Activated CD8-positive, alpha-beta memory T cell treated with anti-CD3 and anti-CD28 coated beads, Interleukin-2, amount 10 ng/mL, durations not matched to agents 7 days and 5 days (primary cell): Measurements from ENCODE around the gene DNAH1. TPM values are rescaled to one million over a fixed set of nuclear protein-coding genes. Genes with fewer than 3 reads are reported as not detected.

Experiments used
- ATAC-seq: fragments of 150-1000 bp; cut with Tn5 transposase; one replicate; pipeline ENCODE4 v1.10.0; 2021; ENCODE audit warnings: moderate library complexity
- CTCF ChIA-PET: fragments of 350-600 bp; sonication (Branson Sonifier 250); formaldehyde crosslinking; loops from one replicate; lab custom pipeline; 2021; ENCODE audit warnings: antibody characterized with exemption; lab: Charles Lee
- DNase-seq: peaks from one replicate; pipeline ENCODE4 v3.0.0-alpha.2; 2020
- H3K27ac Mint-ChIP-seq: one replicate; pipeline ENCODE4 v1.8.0; 2021; ENCODE audit warnings: mild to moderate bottlenecking, mixed read lengths
- H3K27me3 Mint-ChIP-seq: one replicate; pipeline ENCODE4 v1.8.0; 2021; ENCODE audit warnings: mixed read lengths
- H3K36me3 Mint-ChIP-seq: one replicate; pipeline ENCODE4 v1.8.0; 2021; ENCODE audit warnings: mild to moderate bottlenecking, mixed read lengths
- H3K4me1 Mint-ChIP-seq: one replicate; pipeline ENCODE4 v1.8.0; 2021; ENCODE audit warnings: mixed read lengths
- H3K4me3 Mint-ChIP-seq: one replicate; pipeline ENCODE4 v1.8.0; 2021; ENCODE audit warnings: mild to moderate bottlenecking, moderate library complexity, mixed read lengths
- H3K9me3 Mint-ChIP-seq: one replicate; pipeline ENCODE4 v1.8.0; 2022; ENCODE audit warnings: low read depth, mixed read lengths
- total RNA-seq, 2 experiments: library from RNA; stranded (reverse); gene quantifications; one replicate each; pipeline ENCODE4 v1.2.3, GENCODE V29; 2021

The DNAH1 gene
- total RNA-seq, 2 experiments from 2014 or later = 13.9 to 26.5 TPM

DNA sequence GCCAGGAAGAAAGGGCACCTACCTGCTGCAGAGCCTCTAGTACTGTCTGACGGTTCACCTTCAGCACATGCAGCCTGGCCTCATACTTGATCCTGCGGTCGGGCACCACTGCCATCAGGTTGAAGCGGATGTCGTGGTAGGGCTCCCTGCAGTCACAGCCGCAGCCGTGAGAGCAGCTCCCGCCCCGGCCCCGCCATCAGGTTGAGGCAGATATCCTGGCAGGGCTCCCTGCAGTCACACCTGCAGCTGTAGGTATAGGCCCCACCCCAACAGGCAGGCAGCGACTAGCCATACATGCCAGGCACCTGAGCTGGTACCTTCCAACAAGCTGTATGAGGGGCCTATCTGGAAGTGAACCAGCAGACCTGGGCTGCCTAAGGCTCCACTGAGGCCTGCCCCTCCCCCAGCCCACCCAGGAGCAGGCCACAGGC, 90.1 kb downstream of the DNAH1 start:
- H3K4me3 Mint-ChIP-seq = no peak overlapping the region
- H3K27me3 Mint-ChIP-seq = no peaks in the 10 kb centered on the region
- CTCF ChIA-PET = interaction anchor here (2.1 kb wide), 1 partner anchor 17 kb away, joined by 5 read pairs; no protein-coding TSS in a partner anchor
- H3K27ac Mint-ChIP-seq = no peak overlapping the region
- peaks cover 20% of the 10 kb centered on the region for H3K4me1 Mint-ChIP-seq
- DNase-seq (no peak), ATAC-seq (no peak)
- H3K9me3 Mint-ChIP-seq = no peaks in the 10 kb centered on the region
- peaks cover 37% of the 10 kb centered on the region for H3K36me3 Mint-ChIP-seq

DNA sequence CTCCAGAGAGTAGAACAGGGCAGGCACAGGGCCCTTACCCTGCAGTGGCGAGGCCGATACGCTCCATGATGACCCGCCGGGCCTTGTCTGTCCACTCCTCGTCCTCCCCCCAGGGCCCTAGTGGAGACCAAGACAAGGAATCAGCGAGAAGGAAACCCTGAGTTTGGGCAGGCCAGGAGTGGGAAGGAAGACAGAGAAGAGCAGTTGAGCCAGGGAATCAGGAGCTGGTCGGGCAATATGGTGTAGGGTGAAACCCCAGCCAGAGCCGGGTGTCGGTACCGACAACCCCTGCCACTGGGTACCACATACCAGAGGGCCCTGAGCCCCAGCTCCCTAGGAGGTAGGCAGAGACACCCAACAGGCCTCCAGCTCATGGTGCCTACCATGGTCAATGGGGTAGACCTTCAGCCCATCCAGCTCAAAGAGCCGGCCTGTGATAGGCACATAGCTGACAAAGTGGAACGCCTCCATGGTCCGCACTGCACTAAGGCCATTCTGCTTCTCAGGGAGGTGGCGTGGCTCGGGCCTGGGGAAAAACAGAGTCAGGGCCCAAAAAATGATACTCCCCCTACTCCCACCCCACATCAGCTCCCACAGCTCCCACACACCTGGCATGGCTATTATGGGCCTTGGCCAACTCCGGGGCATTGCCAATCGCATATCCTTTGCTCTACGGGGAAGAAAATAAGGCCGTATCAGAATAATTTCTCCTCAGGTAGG, 90.8 kb downstream of the DNAH1 start:
- H3K4me1 Mint-ChIP-seq = peaks cover 27% of the 10 kb centered on the region
- H3K9me3 Mint-ChIP-seq = no peaks in the 10 kb centered on the region
- peaks cover 37% of the 10 kb centered on the region for H3K36me3 Mint-ChIP-seq
- no peak overlapping the region for H3K27ac Mint-ChIP-seq
- H3K4me3 Mint-ChIP-seq = no peak overlapping the region
- ATAC-seq = no peak
- no peaks in the 10 kb centered on the region for H3K27me3 Mint-ChIP-seq
- CTCF ChIA-PET = no interaction called here
- no peak for DNase-seq

DNA sequence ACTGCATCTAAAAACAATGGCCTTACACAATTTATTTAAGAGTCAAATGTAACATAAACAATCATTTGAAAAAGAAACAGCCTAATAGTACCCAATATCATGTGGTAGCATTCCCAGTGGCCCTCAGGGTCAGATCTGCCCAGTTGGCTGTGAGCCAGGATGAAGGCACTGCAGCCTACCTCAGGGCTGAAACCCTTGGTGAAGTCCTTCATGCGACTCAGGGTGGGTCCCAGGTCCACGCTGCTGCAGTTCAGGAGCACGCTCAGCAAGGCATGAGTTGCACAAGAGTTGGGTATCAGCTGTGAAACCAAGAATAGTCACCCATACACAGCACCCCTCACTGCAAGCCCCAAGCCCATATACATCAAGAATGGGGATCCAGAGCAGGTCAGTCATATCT, 91.7 kb downstream of the DNAH1 start:
- Mint-ChIP-seq H3K4me3 (peak overlapping the region; percentile 26), H3K36me3 (peaks cover 33% of the 10 kb centered on the region), H3K27ac (no peak overlapping the region), H3K27me3 (no peaks in the 10 kb centered on the region), H3K9me3 (no peaks in the 10 kb centered on the region), H3K4me1 (peaks cover 36% of the 10 kb centered on the region)
- ATAC-seq (no peak), DNase-seq (no peak)
- CTCF ChIA-PET = no interaction called here

DNA sequence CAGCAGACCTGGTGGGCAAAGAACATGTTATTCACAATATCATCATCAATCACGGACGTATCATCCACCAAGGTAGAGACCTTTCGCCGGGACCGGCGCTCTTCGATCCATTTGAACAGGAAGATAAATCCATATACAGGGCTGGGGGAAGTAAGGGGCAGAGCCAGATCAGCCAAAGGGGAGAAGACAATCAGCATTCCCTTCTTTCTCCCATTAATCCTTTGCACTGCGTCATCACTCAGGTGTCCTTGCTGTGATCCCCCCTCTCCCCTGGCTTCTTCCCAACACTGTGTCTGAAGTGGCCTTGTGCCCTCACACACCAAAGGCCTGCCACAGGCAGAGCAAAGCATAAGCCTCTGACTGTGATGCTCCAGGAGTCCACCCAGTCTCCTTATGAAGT, 92.3 kb downstream of the DNAH1 start:
- ATAC-seq (no peak), DNase-seq (no peak)
- H3K36me3 Mint-ChIP-seq = peaks cover 30% of the 10 kb centered on the region
- H3K9me3 Mint-ChIP-seq = no peaks in the 10 kb centered on the region
- peak overlapping the region; percentile 94 for H3K4me3 Mint-ChIP-seq
- H3K27me3 Mint-ChIP-seq = no peaks in the 10 kb centered on the region
- peak overlapping the region; percentile 90 for H3K27ac Mint-ChIP-seq
- CTCF ChIA-PET = no interaction called here
- peaks cover 39% of the 10 kb centered on the region for H3K4me1 Mint-ChIP-seq

DNA sequence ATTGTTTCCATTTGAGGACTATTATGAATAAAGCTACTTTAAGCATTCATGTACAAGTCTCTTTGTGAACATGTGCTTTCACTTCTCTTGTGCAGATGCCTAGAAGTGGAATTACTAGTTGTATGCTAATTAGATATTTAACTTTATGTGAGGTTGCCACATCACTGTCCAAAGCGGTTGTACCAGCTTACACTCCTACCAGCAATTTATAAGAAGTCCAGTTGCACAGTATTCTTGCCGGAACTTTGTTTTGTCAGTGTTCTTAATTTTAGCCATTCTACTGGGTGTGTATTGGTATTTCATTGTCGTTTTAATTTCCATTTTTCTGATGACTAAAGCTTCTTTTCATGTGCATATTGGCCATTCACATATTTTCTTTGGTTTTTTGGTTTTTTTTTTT, 99.7 kb downstream of the DNAH1 start:
- ATAC-seq (no peak), DNase-seq (no peak)
- no peak overlapping the region for H3K27ac Mint-ChIP-seq
- H3K27me3 Mint-ChIP-seq = no peaks in the 10 kb centered on the region
- no peak overlapping the region for H3K4me3 Mint-ChIP-seq
- CTCF ChIA-PET = interaction anchor here (0.6 to 1.4 kb wide), 6 partner anchors 9 to 574 kb away, joined by 3 to 4 read pairs (median 3); no protein-coding TSS in a partner anchor
- peaks cover 12% of the 10 kb centered on the region for H3K36me3 Mint-ChIP-seq
- peaks cover 22% of the 10 kb centered on the region for H3K4me1 Mint-ChIP-seq
- H3K9me3 Mint-ChIP-seq = no peaks in the 10 kb centered on the region

DNA sequence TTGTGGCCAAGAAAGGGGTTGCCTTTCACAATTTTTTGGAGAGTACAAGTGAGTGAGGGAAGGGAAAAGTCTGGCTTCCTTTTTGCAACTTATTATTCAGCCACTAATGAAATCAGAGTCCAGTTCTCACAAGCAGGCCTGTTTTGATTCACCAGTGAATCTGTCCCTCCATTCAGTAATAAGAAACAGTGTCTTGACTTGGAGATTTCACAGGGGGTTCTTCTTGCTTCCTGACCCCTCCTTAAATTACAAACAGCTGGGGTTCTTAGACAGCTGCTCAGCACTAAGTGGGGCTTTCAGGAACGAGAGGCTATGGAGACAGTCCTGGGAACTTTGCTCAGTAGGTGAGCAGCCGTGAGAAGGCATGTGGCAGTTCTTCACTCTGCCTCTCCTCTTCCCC, 104.3 kb downstream of the DNAH1 start:
- CTCF ChIA-PET = interaction anchor here (0.8 to 1.4 kb wide), 4 partner anchors 8 to 151 kb away, joined by 3 to 9 read pairs (median 4); no protein-coding TSS in a partner anchor

DNA sequence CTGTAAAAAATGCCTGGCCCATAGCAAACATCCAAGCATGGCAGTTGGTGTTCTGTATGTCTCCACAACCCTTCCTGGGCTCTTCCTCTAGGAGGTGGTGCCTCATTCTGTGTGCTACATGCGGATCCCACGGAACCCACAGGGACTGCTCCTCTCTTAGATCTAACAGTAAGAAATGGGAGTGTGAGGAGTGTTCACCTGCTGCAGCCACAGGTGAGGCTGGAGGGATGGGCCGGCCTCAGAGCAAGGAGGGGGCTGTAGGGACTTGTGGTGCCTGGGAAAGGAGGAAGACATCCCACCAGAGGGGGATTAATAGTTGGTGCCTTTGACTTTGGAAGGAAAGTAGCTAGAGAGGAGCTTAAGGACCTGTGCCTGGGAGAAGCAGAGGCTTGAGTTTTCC, 106.5 kb downstream of the DNAH1 start:
- no peak overlapping the region for H3K27ac Mint-ChIP-seq
- DNase-seq = no peak
- ATAC-seq = no peak
- CTCF ChIA-PET = interaction anchor here (1.3 kb wide), 1 partner anchor 24 kb away, joined by 3 read pairs; no protein-coding TSS in a partner anchor
- H3K4me1 Mint-ChIP-seq = peaks cover under 1% of the 10 kb centered on the region
- H3K27me3 Mint-ChIP-seq = no peaks in the 10 kb centered on the region
- H3K4me3 Mint-ChIP-seq = no peak overlapping the region
- H3K36me3 Mint-ChIP-seq = peaks cover 2% of the 10 kb centered on the region
- H3K9me3 Mint-ChIP-seq = no peaks in the 10 kb centered on the region

More for the DNA sequence above, 104.3 kb downstream of the DNAH1 start:
- Mint-ChIP-seq H3K27ac (no peak overlapping the region), H3K27me3 (no peaks in the 10 kb centered on the region), H3K9me3 (no peaks in the 10 kb centered on the region), H3K4me3 (no peak overlapping the region), H3K4me1 (peaks cover 1% of the 10 kb centered on the region), H3K36me3 (peaks cover 8% of the 10 kb centered on the region)
- ATAC-seq (no peak), DNase-seq (no peak)

DNA sequence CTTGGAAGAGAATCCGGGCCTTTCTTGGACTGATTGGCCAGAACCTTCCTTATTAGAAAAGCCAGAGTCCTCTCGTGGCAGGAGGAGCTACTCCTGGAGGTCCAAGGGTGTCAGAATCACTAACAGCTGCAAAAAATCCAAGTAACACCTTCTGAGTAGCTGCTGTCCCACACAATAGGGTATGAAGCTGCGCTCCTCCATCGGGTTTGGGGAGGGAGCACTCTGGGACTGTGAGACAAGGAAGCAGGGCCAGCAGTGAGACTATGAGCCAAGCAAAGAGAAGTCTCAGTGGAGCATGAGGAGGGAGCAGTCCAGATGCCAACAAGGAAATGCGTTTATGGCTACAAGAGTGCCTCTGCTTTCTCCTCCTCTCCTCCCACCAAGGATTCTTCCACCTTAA, 107.1 kb downstream of the DNAH1 start:
- Mint-ChIP-seq H3K9me3 (no peaks in the 10 kb centered on the region), H3K4me1 (no peaks in the 10 kb centered on the region), H3K27ac (no peak overlapping the region), H3K4me3 (no peak overlapping the region), H3K27me3 (no peaks in the 10 kb centered on the region), H3K36me3 (peaks cover 2% of the 10 kb centered on the region)
- ATAC-seq (no peak), DNase-seq (no peak)
- CTCF ChIA-PET = interaction anchor here (1.3 kb wide), 1 partner anchor 23 kb away, joined by 3 read pairs; no protein-coding TSS in a partner anchor

DNA sequence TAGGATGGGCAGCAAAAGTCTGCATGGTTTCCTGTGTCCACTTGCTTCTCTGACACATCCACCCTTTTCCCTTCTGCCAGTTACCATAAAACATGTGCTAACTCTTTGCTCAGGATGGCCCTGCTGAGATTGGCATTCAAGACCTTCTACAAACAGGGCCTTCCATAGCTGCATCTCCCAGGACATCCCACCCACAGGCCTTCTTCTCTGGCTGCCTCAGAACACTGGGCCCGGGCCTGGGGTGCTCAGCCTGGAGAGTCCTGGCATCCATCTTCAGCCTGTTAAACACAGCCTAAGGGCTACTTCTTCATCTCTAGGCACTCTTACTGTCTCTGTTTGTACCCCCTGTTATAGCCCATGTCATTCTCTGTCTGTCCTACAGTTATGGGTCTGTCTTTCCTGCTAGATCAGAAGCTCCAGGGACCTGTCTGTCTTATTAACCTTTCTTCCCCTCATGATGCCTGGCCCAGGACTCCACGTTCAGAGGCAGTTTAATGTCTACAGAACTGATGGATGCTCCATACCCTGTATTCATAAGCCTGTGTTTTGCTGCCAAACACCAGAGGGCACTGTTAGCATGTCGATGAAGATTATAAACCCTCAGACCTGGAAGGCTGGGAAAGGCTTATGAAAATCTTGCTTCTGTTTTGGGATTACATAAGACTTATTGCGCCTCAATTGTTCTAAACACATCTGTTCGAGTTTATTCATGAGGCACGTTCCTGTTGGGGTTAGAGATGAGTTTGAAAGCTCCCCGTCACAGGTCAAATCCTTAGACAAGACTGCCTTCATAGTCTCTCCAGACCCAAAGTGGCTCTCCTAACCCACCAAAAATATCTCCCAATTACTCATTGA, 112.3 kb downstream of the DNAH1 start:
- no peaks in the 10 kb centered on the region for H3K9me3 Mint-ChIP-seq
- ATAC-seq = peak; percentile 71
- H3K27me3 Mint-ChIP-seq = peaks cover 2% of the 10 kb centered on the region
- CTCF ChIA-PET = interaction anchor here (0.6 to 5.6 kb wide), 10 partner anchors 9 to 330 kb away, joined by 3 to 105 read pairs (median 8); partner anchors contain the start of genes NISCH, SEMA3G and TNNC1
- peaks cover 11% of the 10 kb centered on the region for H3K4me1 Mint-ChIP-seq
- no peaks in the 10 kb centered on the region for H3K36me3 Mint-ChIP-seq
- no peak overlapping the region for H3K27ac Mint-ChIP-seq
- DNase-seq = peak; percentile 55
- H3K4me3 Mint-ChIP-seq = no peak overlapping the region

DNA sequence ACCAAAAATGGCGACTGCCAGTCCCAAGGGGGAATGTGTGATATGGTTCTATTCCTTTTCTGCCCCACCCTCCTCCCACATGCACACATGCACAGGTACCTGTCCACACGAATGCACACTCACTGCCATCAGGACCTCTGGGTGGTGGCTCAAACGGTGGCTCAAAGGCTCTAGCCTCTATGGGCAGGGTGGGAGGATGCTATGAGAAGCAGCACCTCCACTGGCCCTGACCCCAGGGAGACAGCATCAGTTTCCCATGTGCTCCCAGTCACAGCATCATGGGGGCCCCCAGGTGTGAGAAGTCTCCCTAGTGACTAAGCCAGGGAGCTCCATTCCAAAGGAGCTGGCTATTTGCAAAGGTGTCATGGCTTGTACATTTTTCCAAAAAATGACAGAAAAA, 112.9 kb downstream of the DNAH1 start:
- ATAC-seq (no peak), DNase-seq (no peak)
- Mint-ChIP-seq H3K27me3 (peaks cover 2% of the 10 kb centered on the region), H3K27ac (no peak overlapping the region), H3K36me3 (no peaks in the 10 kb centered on the region), H3K4me3 (no peak overlapping the region), H3K4me1 (peaks cover 11% of the 10 kb centered on the region), H3K9me3 (no peaks in the 10 kb centered on the region)
- CTCF ChIA-PET = interaction anchor here (1.2 to 5.6 kb wide), 8 partner anchors 10 to 143 kb away, joined by 3 to 105 read pairs (median 12); partner anchors contain the start of genes NISCH, SEMA3G and TNNC1

DNA sequence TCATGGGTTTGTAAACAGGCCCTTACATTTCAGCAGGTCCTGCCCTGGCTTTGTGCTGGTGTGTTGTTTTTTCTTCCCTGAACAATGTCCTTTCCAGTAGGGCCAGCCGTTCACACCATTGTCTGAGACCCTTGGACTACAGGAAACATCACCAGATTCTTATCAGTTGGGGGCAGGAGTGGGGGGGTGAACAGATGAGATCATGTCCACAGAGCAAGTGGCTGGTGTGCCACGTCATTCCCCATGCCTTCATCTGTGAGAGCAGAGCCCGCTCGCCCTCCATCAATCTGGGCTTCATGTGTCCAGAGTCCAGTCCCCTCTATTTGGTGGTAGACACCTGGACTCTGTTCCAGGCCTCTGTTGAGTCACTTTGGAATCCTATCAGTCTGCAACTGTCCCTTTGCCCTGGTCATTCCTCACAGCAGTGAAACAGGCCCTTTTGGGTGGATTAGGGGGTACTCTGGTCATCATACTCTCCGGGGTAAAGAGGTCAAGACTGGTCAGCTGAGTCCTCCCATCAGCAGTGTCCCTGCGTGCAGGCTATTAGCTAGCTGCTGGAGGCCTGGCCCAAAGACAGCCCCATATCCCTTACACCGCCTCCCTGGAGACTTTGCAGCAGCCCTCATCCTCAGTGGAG, 113.8 kb downstream of the DNAH1 start:
- H3K9me3 Mint-ChIP-seq = no peaks in the 10 kb centered on the region
- no peaks in the 10 kb centered on the region for H3K36me3 Mint-ChIP-seq
- no peak overlapping the region for H3K4me3 Mint-ChIP-seq
- no peak overlapping the region for H3K27ac Mint-ChIP-seq
- no peak for ATAC-seq
- no peak for DNase-seq
- H3K4me1 Mint-ChIP-seq = peaks cover 11% of the 10 kb centered on the region
- peaks cover 2% of the 10 kb centered on the region for H3K27me3 Mint-ChIP-seq
- CTCF ChIA-PET = interaction anchor here (1.2 to 5.6 kb wide), 7 partner anchors 11 to 142 kb away, joined by 3 to 105 read pairs (median 14); partner anchors contain the start of genes NISCH, SEMA3G and TNNC1

DNA sequence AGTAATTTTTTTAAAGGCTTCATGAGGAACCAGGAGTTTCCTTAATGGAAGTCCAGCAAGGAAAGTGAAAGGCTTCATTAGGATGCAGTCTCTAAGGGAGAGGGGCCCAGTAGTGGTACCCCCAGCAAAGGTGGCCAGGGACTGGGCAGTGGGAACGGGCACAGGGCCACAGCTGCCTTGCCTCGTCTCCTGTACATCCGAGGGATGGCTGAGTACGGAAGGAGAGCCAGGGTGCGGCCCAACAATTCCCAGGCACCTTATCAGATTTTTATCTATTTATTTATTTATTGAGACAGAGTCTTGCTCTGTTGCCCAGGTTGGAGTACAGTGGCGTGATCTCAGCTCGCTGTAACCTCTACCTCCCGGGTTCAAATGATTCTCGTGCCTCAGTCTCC, 114.3 kb downstream of the DNAH1 start:
- H3K27me3 Mint-ChIP-seq = peaks cover 2% of the 10 kb centered on the region
- CTCF ChIA-PET = interaction anchor here (0.9 to 4.5 kb wide), 2 partner anchors 16 to 91 kb away, joined by 3 to 56 read pairs; partner anchors contain the start of gene SEMA3G
- H3K4me1 Mint-ChIP-seq = peaks cover 11% of the 10 kb centered on the region

More for the DNA sequence above, 114.3 kb downstream of the DNAH1 start:
- Mint-ChIP-seq H3K36me3 (no peaks in the 10 kb centered on the region), H3K9me3 (no peaks in the 10 kb centered on the region), H3K27ac (no peak overlapping the region), H3K4me3 (no peak overlapping the region)
- DNase-seq (no peak), ATAC-seq (no peak)
